Stimulated activated CD4-positive, alpha-beta T cell treated with anti-CD3 and anti-CD28 coated beads, Interleukin-2, amount 100 ng/mL, for 24 hours (primary cell): ENCODE results near the gene USP54.
"Not testable (repeated sequence)": the region's sequence is repeated elsewhere in the genome, so short reads cannot be mapped to it uniquely, and the experiment has no call there.

Experiments used
- DNase-seq, 2 donors: peaks; one replicate each; pipeline ENCODE4 v3.0.0-alpha.2; 2020

USP54 gene

DNA sequence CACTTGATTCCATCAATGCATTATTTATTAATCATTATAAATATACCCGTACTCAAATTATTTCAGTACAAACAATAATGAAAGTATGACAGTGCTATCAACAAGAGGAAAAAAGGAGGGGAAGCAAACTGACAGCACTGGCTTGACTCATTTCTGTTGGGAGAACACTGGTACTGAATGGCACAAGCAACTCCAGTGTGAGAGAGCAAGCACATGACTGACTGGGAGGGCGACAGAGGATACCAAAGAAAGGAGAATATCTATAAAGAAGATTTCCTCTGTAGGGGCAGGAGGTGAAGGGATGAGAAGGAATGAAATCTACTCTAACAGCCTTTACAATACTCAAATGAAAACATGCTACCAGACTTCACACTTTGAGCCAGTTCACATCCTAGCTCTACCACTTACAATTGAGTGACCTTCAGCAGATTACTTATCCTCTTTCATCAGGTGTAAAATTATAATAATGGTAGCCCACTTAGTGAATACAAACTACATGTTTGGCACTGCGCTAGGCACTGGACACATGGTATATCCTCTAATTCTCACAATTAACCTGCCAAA lies 1.5 kb downstream of the USP54 start:
- no peak for DNase-seq

DNA sequence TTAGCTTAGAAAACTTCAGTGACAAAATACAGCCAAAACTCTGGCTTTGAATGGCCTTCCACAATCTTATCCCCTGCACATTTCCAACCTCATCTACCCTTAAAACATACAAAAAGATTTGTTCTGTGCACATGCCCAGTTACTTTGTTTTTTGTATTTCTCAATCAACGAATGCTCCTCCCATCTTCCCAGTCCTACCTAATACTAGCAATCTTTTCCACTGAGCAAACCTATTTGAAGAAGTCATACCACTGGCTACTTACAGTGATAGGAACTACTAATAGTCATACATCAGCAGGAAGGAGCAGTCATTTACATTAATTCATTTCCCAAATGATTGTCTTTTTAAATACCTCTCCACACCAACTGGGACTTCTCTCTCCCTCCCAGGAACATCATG lies 2.5 kb downstream of the USP54 start:
- no peak for DNase-seq

DNA sequence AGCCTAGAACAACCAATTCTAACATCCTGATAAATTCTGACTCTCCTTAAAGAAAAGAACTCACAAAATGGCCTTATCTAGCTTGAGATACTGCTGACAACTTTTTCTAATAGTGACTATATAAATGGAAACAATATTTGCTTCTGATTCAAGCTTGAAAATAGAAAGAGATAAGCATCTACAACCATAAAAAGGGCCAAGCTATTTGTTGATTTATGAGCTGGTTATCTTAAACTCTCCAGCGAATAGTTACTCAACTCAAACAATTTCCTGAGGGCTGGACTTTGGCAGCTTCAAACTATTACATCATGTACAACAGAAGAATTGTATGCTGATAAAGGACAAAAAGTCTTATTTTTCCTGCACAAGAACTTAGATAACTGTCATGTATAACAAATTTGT lies 4.6 kb downstream of the USP54 start:
- DNase-seq, result no peak

DNA sequence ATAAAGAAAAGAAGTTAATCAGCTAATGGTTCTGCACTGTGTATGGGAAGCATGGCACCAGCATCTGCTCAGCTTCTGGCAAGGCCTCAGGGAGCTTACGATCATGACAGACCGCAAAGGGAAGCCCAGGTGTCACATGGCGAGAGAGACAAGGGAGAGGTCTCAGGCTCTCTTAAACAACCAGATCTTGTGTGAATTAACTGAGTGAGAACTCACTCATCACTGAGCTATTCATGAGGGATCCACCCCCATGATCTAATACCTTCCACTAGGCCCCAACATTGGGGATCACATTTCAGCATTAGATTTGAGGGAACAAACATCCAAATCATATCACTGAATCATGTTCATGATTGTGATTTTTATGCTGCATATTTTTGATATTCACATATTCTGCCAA lies 5.8 kb downstream of the USP54 start:
- no peak for DNase-seq

DNA sequence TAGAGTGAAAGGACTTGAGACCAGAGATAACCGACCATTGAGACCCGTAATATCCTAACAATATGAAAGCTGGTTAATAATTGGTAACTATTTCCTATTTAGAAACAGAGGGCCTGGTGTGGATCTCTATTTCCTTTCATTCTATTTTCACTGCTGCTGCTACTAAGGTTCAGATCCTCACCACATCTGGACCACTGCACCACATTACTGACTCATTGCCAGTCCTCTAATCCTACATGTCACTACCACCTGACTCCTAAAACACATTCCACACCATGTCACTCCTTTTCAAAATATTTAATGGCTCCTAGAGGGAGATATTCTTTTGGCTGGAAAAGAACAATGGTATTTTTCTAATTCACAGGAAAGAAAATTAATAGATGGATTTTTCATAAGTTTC lies 6.4 kb downstream of the USP54 start:
- no peak for DNase-seq

DNA sequence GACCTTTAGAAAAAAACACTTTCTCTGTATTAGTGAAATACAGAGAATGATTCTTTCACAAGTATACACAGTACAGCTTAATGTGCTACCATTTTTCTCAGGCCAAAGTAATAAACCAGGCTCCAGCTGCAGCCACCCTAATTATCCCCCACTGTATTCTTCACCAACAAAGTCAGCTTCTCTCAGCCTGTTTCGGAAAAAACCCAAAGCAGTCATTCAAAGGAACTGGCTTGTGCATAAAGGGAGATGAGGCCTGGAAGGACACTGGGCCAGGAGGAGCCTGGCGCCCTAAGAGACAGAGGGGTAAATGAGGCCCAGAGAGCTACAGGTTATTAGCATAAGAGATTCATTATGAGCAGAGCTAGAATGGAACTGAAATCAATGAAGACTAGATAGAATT lies 9.2 kb downstream of the USP54 start:
- no peak for DNase-seq

DNA sequence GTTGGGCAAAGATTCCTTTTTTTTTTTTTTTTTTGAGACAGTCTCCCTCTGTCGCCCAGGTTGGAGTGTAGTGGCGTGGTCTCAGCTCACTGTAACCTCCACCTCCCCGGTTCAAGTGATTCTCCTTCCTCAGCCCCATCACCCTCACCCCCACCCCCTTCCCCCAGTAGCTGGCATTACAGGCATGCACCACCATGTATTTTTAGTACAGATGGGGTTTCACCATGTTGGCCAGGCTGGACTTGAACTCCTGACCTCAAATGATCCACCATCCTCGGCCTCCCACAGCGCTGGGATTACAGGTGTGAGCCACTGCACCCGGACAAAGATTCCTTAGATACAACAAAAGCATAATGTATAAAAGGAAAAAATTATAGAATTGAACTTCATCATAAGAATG lies 12.2 kb downstream of the USP54 start:
- DNase-seq, result not testable (repeated sequence)

DNA sequence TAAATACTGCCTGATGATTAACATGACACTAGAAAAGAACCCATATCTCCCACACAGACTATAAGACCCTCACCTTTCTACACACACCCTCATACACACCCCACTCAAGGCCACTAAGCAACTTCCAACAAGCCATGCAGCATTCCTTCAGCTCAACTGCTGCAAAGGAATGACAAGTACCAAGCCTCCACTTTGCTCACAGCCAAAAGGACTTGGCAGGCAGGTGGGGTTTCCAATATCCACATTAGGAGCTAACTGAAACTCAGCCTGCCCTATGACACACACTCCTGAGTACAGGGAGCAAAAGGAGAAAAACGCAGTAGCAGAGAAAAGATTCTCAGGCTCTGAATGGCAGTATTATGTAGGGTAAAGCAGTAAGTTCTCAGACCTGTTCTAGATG lies 13.4 kb downstream of the USP54 start:
- DNase-seq, result no peak

DNA sequence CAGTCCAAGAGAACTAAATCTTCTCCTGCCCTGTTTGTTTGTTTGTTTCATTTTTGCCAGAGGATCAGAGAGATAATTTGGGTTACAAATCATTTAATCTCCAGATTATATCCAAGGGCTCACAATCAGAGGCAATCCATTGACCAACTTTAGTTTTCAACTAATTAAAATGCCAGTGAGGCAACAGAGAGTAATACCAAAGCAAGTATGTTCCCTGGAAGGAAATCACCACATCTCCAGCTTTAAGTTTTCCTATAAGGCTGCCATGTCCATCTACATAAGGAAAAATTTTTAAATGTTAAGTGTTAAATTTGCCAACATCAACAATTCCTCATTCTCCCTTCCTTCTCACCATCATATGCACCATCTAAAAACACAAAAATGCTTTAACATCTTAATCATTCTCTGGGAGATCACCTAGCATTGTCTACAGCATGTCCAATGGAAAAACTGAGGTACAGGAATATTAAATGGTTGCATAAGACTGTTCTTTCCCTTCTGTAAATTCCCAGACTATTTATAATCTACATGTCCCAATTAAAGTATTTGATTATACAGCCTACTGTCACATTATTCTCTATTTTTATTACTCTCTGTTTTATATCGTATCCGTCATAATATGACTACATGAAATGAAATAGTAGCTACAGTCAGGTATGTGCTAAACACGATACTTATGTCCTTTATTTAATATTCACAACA lies 14.1 kb downstream of the USP54 start:
- no peak for DNase-seq

DNA sequence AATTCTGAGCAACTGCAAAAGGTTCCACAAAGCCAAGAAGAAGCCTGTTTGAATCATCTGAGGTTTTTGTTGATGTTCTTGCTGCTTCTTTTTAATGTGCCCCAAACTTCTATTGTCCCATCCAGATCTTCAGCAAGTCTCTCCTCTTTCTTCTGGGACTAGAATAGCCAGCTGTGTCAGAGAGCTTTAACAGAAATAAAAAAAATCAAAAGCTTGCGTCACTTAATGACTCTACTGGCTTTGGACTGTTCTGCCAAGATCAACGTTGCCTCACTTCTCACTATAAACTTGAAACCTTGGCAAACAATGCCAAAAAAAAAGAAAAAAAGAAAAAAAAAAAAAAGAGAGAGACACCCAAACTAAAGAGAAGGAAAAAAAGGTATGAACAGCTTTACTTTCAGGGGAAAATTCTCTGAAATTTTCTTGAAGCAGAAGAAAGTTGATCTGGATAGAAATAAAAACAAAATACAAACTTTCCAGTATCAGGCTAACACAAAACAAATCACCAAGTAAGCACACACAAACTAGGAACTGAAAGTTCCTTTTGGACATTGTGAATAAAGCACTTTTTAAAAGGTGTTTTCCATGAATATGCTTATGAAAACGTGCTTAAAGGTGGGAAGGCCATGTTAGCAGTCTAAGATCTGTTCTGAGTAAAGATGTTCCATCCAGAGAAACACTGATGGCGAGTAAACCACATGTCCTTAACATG lies 14.8 kb downstream of the USP54 start:
- no peak for DNase-seq

DNA sequence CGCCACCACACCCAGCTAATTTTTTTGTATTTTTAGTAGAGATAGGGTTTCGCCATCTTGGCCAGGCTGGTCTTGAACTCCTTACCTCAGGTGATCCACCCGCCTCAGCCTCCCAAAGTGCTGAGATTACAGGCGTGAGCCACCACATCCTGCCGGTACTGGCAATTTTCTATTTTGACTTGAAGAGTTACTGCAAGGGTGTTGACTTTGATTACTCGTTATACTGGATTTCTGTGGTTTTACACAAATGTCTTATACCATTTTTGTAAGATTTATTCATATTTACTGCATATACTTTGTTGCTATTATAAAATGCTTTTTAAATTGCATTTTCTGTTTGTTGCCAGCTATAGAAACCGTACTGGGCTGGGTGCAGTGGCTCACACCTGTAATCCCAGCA lies 24.1 kb downstream of the USP54 start:
- DNase-seq, result not testable (repeated sequence)

DNA sequence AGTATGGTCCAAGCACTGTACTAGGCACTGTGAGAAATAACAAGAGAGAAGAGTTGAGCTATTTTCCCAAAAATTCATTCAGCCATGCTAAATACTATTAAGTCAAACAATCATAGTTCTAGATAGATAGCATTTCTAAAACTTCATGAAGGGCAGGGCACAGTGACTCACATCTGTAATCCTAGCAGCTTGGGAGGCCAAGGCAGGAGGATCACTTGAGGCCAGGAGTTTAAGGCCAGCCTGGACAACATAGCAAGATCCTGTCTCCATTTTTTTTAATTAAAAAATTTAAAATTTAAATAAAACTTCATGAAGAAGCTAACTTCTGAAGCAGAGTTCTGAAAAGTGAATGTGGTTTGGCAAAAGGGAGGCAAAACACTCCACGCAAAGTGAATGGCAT lies 29.9 kb downstream of the USP54 start:
- DNase-seq, result no peak

DNA sequence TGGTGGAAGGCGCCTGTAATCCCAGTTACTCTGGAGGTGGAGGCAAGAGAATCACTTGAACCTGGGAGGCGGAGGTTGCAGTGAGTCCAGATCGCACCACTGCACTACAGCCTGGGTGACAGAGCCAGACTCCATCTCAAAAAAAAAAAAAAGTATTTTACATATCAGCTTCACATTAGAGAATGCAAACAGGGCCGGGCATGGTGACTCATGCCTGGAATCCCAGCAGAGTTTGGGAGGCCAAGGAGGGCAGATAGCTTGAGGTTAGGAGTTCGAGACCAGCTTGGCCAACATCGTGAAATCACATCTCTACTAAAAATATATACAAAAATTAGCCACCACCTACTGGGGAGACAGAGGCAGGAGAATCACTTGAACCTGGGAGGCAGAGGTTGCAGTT lies 31.6 kb downstream of the USP54 start:
- no peak for DNase-seq

DNA sequence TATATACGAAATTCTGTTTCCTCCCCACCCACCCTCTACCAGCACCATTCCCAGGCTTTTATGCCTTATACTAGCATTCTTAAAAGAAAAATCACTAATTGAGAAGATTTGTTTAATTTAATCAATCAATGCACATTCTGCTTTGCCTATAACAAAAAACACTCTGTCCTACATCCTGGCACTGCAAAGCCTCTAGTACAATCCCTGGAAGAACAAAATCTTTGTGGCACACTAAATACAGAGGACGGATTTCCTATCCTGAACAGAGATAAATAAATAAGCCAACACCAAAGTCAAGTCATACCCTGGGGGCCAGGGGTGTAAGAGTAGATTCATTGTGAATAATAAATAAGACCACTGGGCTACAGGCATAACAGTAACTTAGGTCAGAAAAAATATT lies 34.3 kb downstream of the USP54 start:
- no peak for DNase-seq

DNA sequence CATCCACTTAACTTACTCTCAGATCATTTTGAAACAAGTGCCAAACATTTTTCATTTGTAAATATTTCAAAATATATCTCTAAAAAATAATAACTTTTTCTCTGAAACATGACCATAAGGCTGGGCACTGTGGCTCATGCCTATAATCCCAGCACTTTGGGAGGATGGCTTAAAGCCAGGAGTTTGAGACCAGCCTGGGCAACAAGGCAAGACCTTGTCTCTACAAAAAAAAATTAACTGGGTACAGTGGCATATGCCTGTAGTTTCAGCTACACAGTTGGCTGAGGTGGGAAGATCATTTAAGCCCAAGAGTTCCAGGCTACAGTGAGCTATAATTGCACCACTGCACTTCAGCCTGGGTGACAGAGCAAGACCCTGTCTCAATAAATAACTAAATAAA lies 36.4 kb downstream of the USP54 start:
- no peak for DNase-seq

DNA sequence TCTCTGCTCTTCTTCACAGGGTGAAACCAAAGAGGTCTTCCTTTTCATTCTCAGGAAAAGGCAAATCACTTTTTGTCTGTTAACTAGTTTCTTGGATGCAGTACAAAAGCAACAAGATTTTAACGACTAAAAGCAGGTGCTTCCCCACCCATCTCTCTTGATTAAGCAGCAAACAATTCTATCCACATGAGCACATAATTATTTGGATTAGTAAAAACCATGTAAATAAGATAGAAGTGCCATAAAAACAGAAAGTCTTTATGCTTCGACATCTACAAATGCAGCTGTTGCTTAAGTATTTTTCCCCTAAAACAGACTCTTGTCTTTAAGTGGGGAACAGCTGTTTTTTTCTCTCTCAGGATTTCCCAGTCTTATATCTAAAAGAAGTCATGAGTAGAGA lies 37.4 kb downstream of the USP54 start:
- no peak for DNase-seq

DNA sequence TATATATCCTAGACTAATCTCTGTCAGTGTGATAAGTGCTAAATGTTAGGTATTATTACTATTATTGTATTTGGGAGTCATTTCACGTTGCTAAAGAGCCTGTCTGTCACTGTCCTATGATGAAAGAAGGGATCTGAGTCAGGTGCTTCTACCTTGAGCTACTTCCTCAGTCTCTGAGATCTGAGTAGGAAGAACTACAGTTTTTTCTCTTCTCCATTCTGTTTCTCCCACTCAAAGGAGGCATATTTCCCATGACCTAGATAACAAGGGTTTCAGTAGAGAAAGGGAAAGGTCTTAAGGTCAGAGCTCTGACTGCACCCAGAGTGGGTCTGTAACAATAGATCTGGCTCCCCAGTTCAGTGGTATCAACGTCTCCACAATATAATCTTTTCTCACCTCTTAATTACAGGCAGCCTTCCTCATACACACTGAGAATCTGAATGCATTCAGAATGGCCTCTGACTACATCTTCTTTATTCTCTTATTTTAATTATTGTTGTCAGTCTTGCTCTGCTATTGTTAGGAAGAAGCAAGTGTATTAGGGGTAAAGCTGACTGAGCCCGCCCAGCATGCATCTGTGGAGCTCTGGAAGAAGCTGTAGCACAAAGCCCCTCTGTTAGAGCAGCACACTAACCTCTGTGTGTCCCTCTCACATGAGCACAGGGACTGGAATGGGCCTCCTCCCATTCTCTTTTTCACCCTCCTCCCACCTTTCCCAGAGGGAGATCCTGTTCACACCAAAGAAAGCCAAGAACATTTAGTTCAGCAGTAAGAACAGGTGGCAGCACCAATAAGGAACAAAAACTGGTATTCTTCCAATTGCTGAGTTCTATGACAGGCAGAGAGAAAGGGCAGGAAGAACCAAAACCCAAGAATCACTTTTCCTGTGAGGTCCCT lies 38.1 kb downstream of the USP54 start:
- DNase-seq, result no peak

DNA sequence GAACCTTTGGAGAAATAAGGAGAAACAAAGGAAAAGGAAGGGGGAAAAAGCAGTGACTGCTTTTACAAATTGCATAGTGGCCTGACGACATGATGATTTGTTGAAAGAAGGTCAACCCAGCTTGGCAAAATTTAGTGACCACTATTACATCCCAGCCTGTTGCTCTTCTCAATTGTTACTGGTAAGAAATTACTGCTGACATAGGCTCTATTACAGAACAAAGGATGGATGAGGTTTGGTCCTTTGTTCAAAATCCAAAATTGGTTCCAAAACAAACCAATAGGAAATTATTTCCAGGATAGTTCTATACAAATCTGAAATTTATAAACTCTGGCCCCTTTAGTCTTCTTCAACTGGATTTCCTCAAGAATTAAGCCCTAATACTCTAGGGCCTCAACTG lies 39.6 kb downstream of the USP54 start:
- DNase-seq, result no peak

DNA sequence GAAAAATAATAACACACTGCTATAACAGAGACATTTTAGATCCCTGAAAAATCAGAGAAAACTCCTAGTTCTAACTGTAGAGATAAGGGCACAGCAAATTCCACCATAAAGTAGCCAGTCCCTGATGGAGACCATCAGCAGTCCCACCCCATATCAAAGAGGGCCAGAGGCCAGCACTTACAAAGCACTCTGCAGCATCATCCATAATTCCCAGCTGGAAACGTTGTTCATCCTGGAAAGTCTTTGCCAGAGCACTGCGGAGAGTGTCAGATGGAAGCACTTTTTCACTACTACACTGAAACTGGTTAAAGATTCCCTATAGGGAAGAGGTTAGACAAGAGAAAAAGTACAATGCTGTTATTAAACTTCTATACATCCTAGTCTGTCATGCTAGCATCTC lies 45.8 kb downstream of the USP54 start:
- no peak for DNase-seq

DNA sequence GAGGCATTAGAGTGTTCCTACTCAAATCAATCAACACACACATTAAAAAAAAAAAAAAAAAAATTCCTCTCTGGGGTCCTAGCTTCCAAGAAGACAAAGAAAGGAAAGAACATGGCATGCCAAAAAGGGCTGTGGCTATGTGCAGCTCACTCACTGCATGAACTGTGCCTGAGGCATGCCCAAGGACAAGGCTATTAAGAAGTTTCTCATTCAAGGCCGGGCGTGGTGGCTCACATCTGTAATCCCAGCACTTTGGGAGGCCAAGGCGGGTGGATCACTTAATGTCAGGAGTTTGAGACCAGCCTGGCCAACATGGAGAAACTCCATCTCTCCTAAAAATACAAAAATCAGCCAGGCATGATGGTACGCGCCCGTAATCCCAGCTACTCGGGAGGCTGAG lies 53.4 kb downstream of the USP54 start:
- DNase-seq, result no peak

DNA sequence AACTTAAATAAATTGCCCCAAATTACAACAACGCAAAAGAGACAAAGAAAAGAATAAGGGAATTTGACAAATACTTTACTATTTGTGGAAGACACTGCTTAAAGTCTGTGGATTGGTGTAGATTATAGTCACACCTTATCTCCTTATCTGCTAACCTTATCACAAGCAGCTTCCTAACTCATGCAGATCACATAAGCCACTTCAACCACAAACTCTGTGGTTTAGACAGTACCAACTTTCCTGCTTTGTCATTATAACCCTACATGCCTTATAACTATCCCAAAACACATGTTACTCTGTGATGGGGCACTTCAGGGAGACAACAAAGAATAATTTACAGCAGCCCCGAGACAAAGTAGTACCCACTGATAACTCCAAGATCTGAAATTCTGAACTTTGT lies 53.9 kb downstream of the USP54 start:
- no peak for DNase-seq

DNA sequence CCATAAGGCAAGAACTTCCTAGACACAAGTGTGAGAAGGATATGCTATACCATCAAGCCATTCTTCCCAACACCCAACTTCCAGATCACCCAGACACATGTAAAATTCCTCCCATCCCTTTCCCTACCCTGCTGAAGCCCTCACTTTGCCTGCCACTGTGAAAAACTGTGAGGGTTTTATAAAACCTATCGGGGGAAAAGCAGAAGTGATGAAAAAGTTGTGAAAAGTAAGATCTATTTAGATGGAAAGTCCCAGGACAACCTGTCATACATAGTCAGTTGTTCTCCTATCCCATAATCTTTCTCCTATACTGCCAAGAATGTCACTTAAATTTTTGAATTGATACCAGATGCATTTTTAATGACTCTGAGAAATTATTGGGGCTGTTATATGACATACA lies 56.3 kb downstream of the USP54 start:
- no peak for DNase-seq

DNA sequence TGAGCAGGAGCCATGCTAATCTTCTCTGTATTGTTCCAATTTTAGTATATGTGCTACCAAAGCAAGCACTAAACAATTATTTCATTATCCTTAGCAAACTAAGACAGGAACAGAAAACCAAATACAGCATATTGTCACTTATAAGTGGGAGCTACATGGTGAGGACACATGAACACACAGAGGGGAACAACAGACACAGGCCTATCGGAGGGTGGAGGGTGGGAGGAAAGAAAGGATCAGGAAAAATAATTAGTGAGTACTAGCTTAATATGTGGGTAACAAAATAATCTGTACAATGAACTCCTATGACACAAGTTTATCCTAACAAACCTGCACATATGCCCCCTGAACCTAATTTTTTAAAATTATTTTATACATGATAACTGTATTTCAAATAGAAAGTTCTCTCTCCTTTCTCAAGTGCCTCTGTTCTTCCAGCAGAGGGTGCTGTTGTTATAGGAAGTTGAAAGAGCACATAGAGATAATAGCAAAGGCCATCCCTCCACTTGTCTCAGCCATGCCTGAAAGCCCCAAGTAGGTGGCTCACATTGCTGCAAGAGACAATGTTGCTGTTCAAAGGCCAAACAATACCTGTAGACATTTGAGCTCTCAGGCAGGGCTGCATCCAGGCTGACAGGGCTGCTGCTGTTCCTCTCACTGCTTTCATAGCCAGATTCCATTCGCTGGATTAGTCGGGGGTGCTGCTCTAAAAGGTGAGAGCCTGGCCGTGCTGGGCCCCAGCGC lies 61.9 kb downstream of the USP54 start:
- DNase-seq, result peak; percentile 17 to 43
